Mucosa of stomach (tissue), 1 donor: ENCODE data around the gene DPP9.

ENCODE experiments used
- H3K27me3 ChIP-seq: one replicate; pipeline ENCODE4 v1.7.0; 2013; ENCODE audit warnings: mild to moderate bottlenecking, low read length; ENCODE audit not compliant: control insufficient read depth, insufficient read depth
- H3K36me3 ChIP-seq: one replicate; pipeline ENCODE4 v1.7.0; 2013; ENCODE audit warnings: low read length; ENCODE audit not compliant: control insufficient read depth, insufficient read depth
- H3K4me1 ChIP-seq: one replicate; pipeline ENCODE4 v1.7.0; 2013; ENCODE audit warnings: mild to moderate bottlenecking, low read length; ENCODE audit not compliant: control insufficient read depth, insufficient read depth
- H3K4me3 ChIP-seq: one replicate; pipeline ENCODE4 v1.7.0; 2013; ENCODE audit warnings: low read length
- H3K9ac ChIP-seq: one replicate; pipeline ENCODE4 v1.7.0; 2013; ENCODE audit warnings: mild to moderate bottlenecking, low read length, moderate library complexity
- H3K9me3 ChIP-seq: one replicate; pipeline ENCODE4 v1.7.0; 2013; ENCODE audit warnings: mild to moderate bottlenecking, low read length, moderate library complexity; ENCODE audit not compliant: control insufficient read depth
- donor health status: Pancreatic carcinoma.

Gene DPP9

GRCh38 chr19:4703671-4704316 lies 19.8 kb downstream of the DPP9 start:
- Histone ChIP-seq H3K27me3 (no peaks in the 10 kb centered on the region), H3K4me1 (no peaks in the 10 kb centered on the region), H3K9me3 (no peaks in the 10 kb centered on the region), H3K4me3 (no peak overlapping the region), H3K9ac (no peak overlapping the region), H3K36me3 (peaks cover 12% of the 10 kb centered on the region)

- Histone ChIP-seq H3K36me3 (peaks cover 12% of the 10 kb centered on the region), H3K9me3 (no peaks in the 10 kb centered on the region), H3K4me1 (no peaks in the 10 kb centered on the region), H3K27me3 (no peaks in the 10 kb centered on the region), H3K4me3 (no peak overlapping the region), H3K9ac (no peak overlapping the region)
These were observed 20.9 kb downstream of the DPP9 start for GRCh38 chr19:4702764-4703163.

GRCh38 chr19:4701557-4701956 lies 22.1 kb downstream of the DPP9 start:
- Histone ChIP-seq H3K27me3 (no peaks in the 10 kb centered on the region), H3K9me3 (no peaks in the 10 kb centered on the region), H3K36me3 (peaks cover 19% of the 10 kb centered on the region), H3K9ac (no peak overlapping the region), H3K4me1 (peaks cover 11% of the 10 kb centered on the region), H3K4me3 (no peak overlapping the region)

GRCh38 chr19:4700693-4700970 lies 23.0 kb downstream of the DPP9 start:
- H3K36me3 ChIP-seq = peaks cover 19% of the 10 kb centered on the region
- H3K27me3 ChIP-seq = no peaks in the 10 kb centered on the region
- no peak overlapping the region for H3K4me3 ChIP-seq
- H3K4me1 ChIP-seq = peaks cover 11% of the 10 kb centered on the region
- no peak overlapping the region for H3K9ac ChIP-seq
- H3K9me3 ChIP-seq = no peaks in the 10 kb centered on the region

- Histone ChIP-seq H3K9ac (no peak overlapping the region), H3K4me1 (peaks cover 11% of the 10 kb centered on the region), H3K27me3 (no peaks in the 10 kb centered on the region), H3K36me3 (peaks cover 19% of the 10 kb centered on the region), H3K9me3 (no peaks in the 10 kb centered on the region), H3K4me3 (no peak overlapping the region)
These were observed 23.6 kb downstream of the DPP9 start for GRCh38 chr19:4699826-4700692.

GRCh38 chr19:4697304-4697703 lies 26.3 kb downstream of the DPP9 start:
- no peaks in the 10 kb centered on the region for H3K27me3 ChIP-seq
- H3K4me1 ChIP-seq = peaks cover 15% of the 10 kb centered on the region

GRCh38 chr19:4695224-4695731 lies 28.4 kb downstream of the DPP9 start:
- no peak overlapping the region for H3K4me3 ChIP-seq
- H3K9ac ChIP-seq = no peak overlapping the region
- no peaks in the 10 kb centered on the region for H3K27me3 ChIP-seq
- no peaks in the 10 kb centered on the region for H3K9me3 ChIP-seq
- peaks cover 15% of the 10 kb centered on the region for H3K4me1 ChIP-seq
- peaks cover 16% of the 10 kb centered on the region for H3K36me3 ChIP-seq

More at GRCh38 chr19:4697304-4697703, 26.3 kb downstream of the DPP9 start:
- peaks cover 24% of the 10 kb centered on the region for H3K36me3 ChIP-seq
- no peak overlapping the region for H3K4me3 ChIP-seq
- H3K9me3 ChIP-seq = no peaks in the 10 kb centered on the region
- H3K9ac ChIP-seq = no peak overlapping the region

GRCh38 chr19:4694211-4694987 lies 29.2 kb downstream of the DPP9 start:
- Histone ChIP-seq H3K4me3 (no peak overlapping the region), H3K4me1 (peaks cover 15% of the 10 kb centered on the region), H3K36me3 (peaks cover 14% of the 10 kb centered on the region), H3K27me3 (no peaks in the 10 kb centered on the region), H3K9me3 (no peaks in the 10 kb centered on the region), H3K9ac (no peak overlapping the region)

GRCh38 chr19:4693471-4694121 lies 30.0 kb downstream of the DPP9 start:
- H3K27me3 ChIP-seq = no peaks in the 10 kb centered on the region
- H3K4me1 ChIP-seq = peaks cover 15% of the 10 kb centered on the region
- peaks cover 14% of the 10 kb centered on the region for H3K36me3 ChIP-seq
- H3K9me3 ChIP-seq = no peaks in the 10 kb centered on the region
- H3K9ac ChIP-seq = no peak overlapping the region
- H3K4me3 ChIP-seq = no peak overlapping the region

GRCh38 chr19:4693078-4693350 lies 30.6 kb downstream of the DPP9 start:
- Histone ChIP-seq H3K4me3 (no peak overlapping the region), H3K36me3 (peaks cover 14% of the 10 kb centered on the region), H3K27me3 (no peaks in the 10 kb centered on the region), H3K4me1 (peaks cover 15% of the 10 kb centered on the region), H3K9me3 (no peaks in the 10 kb centered on the region), H3K9ac (no peak overlapping the region)

- H3K27me3 ChIP-seq = no peaks in the 10 kb centered on the region
- no peak overlapping the region for H3K4me3 ChIP-seq
- peaks cover 14% of the 10 kb centered on the region for H3K36me3 ChIP-seq
- peaks cover 12% of the 10 kb centered on the region for H3K4me1 ChIP-seq
- no peaks in the 10 kb centered on the region for H3K9me3 ChIP-seq
- H3K9ac ChIP-seq = no peak overlapping the region
These were observed 31.2 kb downstream of the DPP9 start for GRCh38 chr19:4692251-4693077.
